ENCODE data around the gene SLC19A3.
A peak's percentile ranks its signal among the peaks of the same experiment; 100 is the strongest.
"Not testable (repeated sequence)": the region's sequence is repeated elsewhere in the genome, so short reads cannot be mapped to it uniquely, and the experiment has no call there.

The SLC19A3 gene

DNA sequence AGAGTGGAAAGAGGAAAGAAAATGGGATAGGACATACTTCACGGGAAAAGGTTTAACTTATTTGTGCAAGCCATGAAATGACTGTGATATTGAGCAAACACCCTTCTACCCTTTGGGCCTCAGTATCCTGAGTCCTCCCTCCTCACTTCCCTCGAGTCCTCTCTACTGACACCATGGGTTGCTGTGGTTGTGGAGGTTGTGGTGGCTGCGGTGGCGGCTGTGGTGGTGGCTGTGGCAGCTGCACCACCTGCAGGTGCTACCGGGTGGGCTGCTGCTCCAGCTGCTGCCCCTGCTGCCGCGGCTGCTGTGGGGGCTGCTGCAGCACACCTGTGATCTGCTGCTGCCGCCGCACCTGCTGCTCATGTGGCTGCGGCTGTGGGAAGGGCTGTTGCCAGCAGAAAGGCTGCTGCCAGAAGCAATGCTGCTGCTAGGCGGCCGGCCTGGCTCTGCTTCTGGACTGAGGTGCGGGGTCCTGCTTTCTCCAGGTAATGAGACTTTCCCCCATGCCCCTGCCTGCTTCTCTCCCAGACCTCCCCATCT lies 51.1 kb downstream of the SLC19A3 start, which contains the start of gene SCYGR5:
Gene SCYGR5, plus strand, starts transcription at position 174 of the 540 bp plus-strand sequence. Its CDS starts 0 bp downstream, at position 174.
- H3K9me3 Mint-ChIP-seq; ATAC-seq; H3K4me1 Mint-ChIP-seq; H3K36me3 Mint-ChIP-seq; H3K27ac Mint-ChIP-seq; DNase-seq (ENCODE audit: low spot score in 2 of 2); H3K4me3 Mint-ChIP-seq: not testable (repeated sequence)

DNA sequence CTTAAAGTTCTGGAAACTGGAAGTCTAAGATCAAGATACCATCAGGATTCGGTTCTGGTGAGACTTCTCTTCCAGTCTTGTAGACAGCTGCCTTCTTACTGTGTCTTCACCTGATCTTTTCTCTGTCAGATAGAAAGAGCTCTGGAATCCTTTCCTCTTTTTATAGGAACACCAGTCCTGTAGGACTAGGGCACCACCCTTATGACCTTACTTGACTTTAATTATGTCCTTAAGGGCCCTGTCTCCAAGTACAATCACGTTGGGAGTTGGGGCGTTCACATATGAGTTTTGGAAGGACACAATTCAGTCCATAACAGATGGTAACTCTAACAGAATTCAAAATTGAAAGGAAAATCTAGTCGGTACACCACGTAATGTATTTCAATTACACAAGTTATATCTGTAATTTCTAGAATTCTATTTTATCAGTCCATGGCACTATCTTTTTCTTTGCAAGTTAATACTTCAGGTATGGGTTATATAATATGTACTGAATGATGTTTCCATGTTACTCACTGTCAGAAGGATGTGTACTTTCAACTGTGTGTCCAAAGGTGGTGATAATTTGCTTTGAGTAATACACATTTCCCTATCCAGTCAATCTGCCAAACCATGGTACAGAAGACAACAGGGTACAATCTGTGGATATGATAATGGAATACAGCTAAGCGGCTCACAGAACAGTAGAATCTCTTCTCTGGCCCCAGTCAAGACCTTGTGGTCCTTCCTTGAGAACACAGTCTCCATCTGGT lies 52.5 kb downstream of the SLC19A3 start:
- Mint-ChIP-seq H3K36me3 (no peaks in the 10 kb centered on the region), H3K4me1 (no peaks in the 10 kb centered on the region), H3K4me3 (no peak overlapping the region), H3K9me3 (no peaks in the 10 kb centered on the region), H3K27ac (no peak overlapping the region)
- ATAC-seq = no peak
- no peak for DNase-seq (ENCODE audit: low spot score in 2 of 2)

DNA sequence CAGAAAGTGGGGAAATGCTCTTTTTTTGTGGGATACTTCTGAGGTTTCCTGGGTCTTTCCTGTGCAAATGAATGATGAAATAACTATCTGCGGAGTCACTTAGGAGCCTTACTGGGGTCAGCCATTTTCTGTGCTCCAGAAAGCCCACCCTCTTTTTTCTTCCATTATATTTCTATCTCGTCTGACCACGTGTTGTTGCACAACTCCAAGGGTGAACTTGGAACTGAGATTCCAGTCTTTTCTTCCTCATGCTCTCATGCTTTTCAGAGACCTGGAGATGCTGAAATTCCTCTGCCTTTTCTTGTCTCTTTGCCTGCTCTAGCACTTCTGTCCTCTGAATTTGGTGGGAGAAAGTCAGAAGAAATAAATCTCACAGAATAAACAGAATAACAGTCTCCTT lies 56.0 kb downstream of the SLC19A3 start:
- H3K36me3 Mint-ChIP-seq = no peaks in the 10 kb centered on the region
- no peaks in the 10 kb centered on the region for H3K4me1 Mint-ChIP-seq

DNA sequence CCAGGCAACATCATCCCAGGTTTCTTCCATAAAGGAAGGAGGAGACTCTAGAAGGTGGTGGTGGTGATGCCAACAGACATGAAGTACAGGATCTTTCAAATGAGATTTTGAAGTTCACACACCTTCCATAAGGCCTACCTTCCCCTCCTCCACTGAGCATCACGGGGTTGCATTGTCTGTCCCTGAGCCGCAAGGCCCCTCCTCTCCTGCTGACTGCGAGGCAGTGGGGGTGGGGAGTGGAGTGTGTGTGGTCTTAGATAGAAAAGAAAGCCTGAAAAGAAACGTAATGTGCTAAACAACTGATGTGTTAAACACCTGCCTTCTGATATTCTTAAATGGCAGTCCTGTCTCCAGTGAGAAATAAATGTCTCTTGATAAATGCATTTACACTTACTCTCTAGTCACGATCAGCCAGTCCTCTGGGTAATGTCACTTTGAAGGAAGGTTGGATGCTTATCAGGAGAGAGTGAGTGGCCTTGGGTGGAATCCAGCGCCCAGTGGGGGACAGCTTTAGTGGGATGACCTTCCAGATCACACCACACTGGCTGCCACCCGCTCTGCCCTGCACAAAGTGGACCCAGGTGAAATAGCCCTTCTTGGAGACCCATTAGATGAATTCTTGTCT lies 56.7 kb downstream of the SLC19A3 start:
- H3K36me3 Mint-ChIP-seq = no peaks in the 10 kb centered on the region
- no peak overlapping the region for H3K4me3 Mint-ChIP-seq
- H3K27ac Mint-ChIP-seq = no peak overlapping the region
- H3K4me1 Mint-ChIP-seq = no peaks in the 10 kb centered on the region
- no peaks in the 10 kb centered on the region for H3K9me3 Mint-ChIP-seq
- ATAC-seq (no peak), DNase-seq (ENCODE audit: low spot score in 2 of 2) (no peak)

More for the DNA sequence above, 56.0 kb downstream of the SLC19A3 start:
- Mint-ChIP-seq H3K9me3 (no peaks in the 10 kb centered on the region), H3K27ac (no peak overlapping the region), H3K4me3 (no peak overlapping the region)
- no peak for ATAC-seq
- no peak for DNase-seq (ENCODE audit: low spot score in 2 of 2)

DNA sequence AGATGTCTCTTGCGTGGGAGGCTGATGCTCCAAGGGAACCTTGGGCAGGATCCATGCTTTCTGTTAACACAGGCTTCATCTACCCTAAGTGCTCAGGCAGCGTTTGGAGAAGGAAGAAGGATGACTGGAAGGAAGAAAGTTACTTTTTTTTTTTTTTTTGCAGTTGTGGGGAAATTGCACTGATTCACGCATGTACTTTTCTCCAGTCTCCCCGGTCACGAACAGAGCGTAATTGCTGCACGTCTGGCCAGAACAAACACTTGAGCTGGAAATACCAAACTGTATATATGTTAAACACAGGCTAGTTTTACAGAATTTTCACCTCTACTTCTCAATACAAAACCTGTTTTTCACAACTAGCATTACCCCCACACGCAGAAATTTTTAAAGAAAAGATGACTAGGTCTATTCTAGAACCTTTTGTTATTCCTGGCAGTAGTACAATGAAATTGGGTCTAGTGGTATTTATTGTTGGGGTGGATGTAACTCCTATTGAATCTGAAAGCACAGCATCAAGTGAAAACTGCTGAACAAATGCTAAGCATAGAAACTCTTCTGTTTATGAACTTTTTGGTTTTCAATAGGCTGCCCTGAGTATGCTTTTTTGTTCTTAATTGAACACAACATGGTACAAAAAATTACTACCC lies 60.5 kb downstream of the SLC19A3 start:
- H3K9me3 Mint-ChIP-seq = no peaks in the 10 kb centered on the region
- DNase-seq (ENCODE audit: low spot score in 2 of 2) (no peak), ATAC-seq (no peak)
- no peak overlapping the region for H3K27ac Mint-ChIP-seq
- H3K4me3 Mint-ChIP-seq = no peak overlapping the region
- peaks cover 6% of the 10 kb centered on the region for H3K4me1 Mint-ChIP-seq
- H3K36me3 Mint-ChIP-seq = no peaks in the 10 kb centered on the region

DNA sequence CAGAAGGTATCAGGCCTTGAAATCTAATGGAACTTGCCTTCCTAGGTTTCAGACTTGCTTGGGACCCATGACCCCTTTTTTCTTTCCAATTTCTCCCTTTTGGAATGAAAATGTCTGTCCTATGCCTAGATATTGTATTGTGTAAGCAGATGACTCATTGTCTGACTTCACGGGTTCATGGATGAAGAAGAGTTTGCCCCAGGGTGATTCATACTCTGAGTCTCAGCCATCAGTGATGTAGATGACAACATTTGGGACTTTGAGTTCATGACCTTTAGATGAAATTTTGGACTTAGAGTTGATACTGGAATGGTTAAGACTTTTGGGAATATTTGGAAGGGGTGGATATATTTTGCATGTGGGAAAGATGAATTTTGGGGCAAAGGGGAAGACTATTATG lies 62.4 kb downstream of the SLC19A3 start:
- no peaks in the 10 kb centered on the region for H3K36me3 Mint-ChIP-seq
- no peaks in the 10 kb centered on the region for H3K9me3 Mint-ChIP-seq
- H3K4me3 Mint-ChIP-seq = no peak overlapping the region
- DNase-seq (ENCODE audit: low spot score in 2 of 2) (no peak), ATAC-seq (peak; percentile 88)
- H3K27ac Mint-ChIP-seq = no peak overlapping the region
- H3K4me1 Mint-ChIP-seq = peaks cover 6% of the 10 kb centered on the region

DNA sequence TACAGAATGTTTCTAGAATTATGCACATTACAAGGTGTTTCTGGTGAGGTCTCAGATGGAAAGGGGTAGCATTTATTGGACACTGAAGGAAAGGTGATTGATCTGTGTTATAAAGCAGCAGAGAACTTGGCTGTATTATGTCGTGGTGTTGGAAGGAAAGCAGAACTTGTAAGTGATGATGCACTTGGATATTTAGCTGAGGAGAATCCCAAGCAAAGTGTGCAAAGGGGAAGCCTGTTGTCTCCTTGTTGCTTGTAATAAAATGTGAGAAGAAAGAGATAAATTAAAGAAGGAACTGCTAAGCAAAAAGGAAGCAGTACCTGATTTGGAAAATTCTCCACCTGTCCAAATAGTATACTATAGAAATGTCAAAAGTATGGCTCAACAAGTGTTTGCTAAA lies 63.4 kb downstream of the SLC19A3 start:
- Mint-ChIP-seq H3K27ac (no peak overlapping the region), H3K36me3 (no peaks in the 10 kb centered on the region)
- DNase-seq (ENCODE audit: low spot score in 2 of 2) = no peak

DNA sequence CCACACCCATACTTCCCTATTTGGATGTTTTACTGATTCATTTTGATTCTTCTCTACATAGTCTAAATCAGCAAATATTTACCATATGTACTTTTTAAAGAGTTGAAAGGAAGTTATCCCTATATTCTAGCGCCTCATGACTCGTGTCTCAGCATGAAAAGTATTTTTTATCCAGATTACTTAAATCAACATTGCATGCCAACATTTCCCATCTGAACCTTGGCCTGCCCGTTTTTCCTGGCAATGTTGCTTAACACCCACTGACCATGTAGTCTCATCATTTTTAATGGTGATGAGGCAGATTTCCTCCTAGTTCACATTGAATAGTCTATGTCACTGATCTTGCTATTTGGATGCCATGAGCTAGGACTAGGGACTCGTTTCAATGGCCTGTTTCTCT lies 64.4 kb downstream of the SLC19A3 start:
- Mint-ChIP-seq H3K9me3 (no peaks in the 10 kb centered on the region), H3K27ac (no peak overlapping the region), H3K4me1 (peaks cover 6% of the 10 kb centered on the region), H3K4me3 (no peak overlapping the region), H3K36me3 (no peaks in the 10 kb centered on the region)
- DNase-seq (ENCODE audit: low spot score in 2 of 2) (no peak), ATAC-seq (no peak)

More for the DNA sequence above, 63.4 kb downstream of the SLC19A3 start:
- Mint-ChIP-seq H3K9me3 (no peaks in the 10 kb centered on the region), H3K4me1 (peaks cover 6% of the 10 kb centered on the region), H3K4me3 (no peak overlapping the region)
- ATAC-seq = no peak

DNA sequence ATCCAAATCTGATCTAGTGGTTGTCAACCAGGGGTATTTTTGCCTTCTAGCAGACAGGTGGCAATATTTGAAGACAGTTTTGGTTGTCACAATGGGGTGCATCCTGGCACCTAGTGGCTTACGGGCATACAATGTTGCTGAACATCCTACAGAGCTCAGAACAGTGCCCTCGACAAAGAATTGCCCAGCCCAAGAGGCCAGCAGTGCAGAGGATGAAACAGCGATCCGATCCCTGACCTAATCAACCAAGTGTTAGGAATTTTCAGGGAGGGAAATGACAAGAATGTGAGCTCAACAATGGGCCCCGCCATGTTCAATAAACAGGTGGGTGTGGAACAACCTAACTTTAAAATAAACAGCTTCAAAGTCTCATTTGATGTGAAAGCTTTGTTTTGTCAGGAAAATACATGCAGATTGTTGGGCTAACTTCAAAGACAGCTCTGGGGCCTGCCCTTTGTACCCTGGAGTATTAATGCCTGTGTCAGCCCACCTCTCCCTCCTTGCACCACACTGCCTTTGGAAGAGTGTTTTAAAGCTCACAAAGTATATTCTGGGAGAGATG lies 73.8 kb downstream of the SLC19A3 start:
- ATAC-seq = no peak
- Mint-ChIP-seq H3K4me1 (no peaks in the 10 kb centered on the region), H3K4me3 (no peak overlapping the region), H3K36me3 (no peaks in the 10 kb centered on the region), H3K27ac (no peak overlapping the region), H3K9me3 (no peaks in the 10 kb centered on the region)
- DNase-seq (ENCODE audit: low spot score in 2 of 2) = no peak

DNA sequence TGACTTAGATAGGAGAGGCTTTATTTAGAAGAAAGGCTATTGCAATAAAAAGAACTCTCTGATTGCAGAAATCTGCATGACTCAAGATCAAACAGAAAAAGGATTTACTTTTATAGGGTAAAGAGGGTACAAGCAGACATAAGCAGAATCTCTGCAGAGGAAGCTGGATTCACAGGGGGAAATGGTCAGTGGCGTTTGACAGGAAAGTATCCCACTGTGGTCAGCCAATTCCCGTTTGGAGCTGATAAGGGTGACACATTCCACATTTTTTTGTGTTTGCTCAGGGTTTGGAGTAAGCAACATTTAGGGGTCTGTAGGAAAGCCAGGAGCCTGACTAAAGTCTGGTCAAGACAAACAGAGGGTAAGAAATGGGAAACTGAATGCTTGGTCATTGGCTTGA lies 75.2 kb downstream of the SLC19A3 start:
- H3K4me1 Mint-ChIP-seq = no peaks in the 10 kb centered on the region
- H3K36me3 Mint-ChIP-seq = no peaks in the 10 kb centered on the region
- no peak overlapping the region for H3K27ac Mint-ChIP-seq

DNA sequence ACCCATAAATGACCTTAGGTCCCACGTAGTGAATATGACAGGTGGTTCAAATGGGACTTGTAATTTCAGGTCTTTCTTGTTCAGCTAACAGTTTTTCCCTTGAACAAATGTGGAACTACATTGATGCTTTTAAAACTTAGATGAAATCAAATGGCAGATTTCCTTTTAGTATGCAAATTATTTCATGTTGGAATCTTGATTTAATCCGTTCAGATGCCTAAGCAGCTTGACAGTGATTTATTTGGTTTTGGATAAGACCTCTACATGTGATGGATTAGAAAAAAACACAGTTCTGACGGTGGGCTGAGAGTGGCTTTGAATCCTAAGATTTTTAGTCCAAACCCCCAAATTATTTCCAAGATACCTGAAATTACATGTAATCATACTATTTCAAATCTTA lies 83.6 kb downstream of the SLC19A3 start:
- H3K27ac Mint-ChIP-seq = no peak overlapping the region
- DNase-seq (ENCODE audit: low spot score in 2 of 2) = no peak
- no peak overlapping the region for H3K4me3 Mint-ChIP-seq
- H3K9me3 Mint-ChIP-seq = no peaks in the 10 kb centered on the region
- no peaks in the 10 kb centered on the region for H3K4me1 Mint-ChIP-seq
- ATAC-seq = no peak
- no peaks in the 10 kb centered on the region for H3K36me3 Mint-ChIP-seq

More for the DNA sequence above, 75.2 kb downstream of the SLC19A3 start:
- DNase-seq (ENCODE audit: low spot score in 2 of 2) (no peak), ATAC-seq (no peak)
- Mint-ChIP-seq H3K4me3 (no peak overlapping the region), H3K9me3 (no peaks in the 10 kb centered on the region)
